Lower lobe of right lung (tissue), 2 donors: ENCODE data around the gene PARP12. TPM values are rescaled to one million over a fixed set of nuclear protein-coding genes. Genes with fewer than 3 reads are reported as not detected.

Experiments
- ATAC-seq, 2 donors: fragments of 200-7000 bp; cut with Tn5 transposase; one replicate each; pipeline ENCODE4 v1.9.1; 2020 to 2022; ENCODE audit warnings: mild to moderate bottlenecking in 2 of 2, moderate library complexity in 2 of 2
- DNase-seq: peaks from one replicate; pipeline ENCODE4 v3.0.0-alpha.2; 2020
- H3K27ac ChIP-seq: fragments of 200-600 bp; one replicate; pipeline ENCODE4 v1.8.0; 2022
- H3K27me3 ChIP-seq: fragments of 200-600 bp; one replicate; pipeline ENCODE4 v1.8.0; 2022; ENCODE audit warnings: low read depth
- H3K36me3 ChIP-seq: fragments of 200-600 bp; one replicate; pipeline ENCODE4 v1.8.0; 2022; ENCODE audit warnings: mild to moderate bottlenecking
- H3K4me1 ChIP-seq: fragments of 200-600 bp; one replicate; pipeline ENCODE4 v1.8.0; 2022
- H3K4me3 ChIP-seq: fragments of 200-600 bp; one replicate; pipeline ENCODE4 v1.8.0; 2022; ENCODE audit warnings: mild to moderate bottlenecking
- H3K9me3 ChIP-seq: fragments of 200-600 bp; one replicate; pipeline ENCODE4 v1.8.0; 2022
- intact Hi-C: fragments of 100-400 bp; cut with DNase I; formaldehyde crosslinking; loops from one replicate; pipeline ENCODE4 v1.11.0; 2022
- total RNA-seq: library from RNA; stranded (reverse); fragmentation: NEBNext Ultra II Directional; extraction: Animal tissue kit (Norgen Biotek cat#: 25700); gene quantifications from one replicate; pipeline ENCODE4 v1.2.1, GENCODE V29; 2021
- TF ChIP-seq, protein P1 (sequence below): fragments of 200-600 bp; IDR thresholded peaks from one replicate; pipeline ENCODE4 v1.8.0; 2022; ENCODE audit warnings: antibody characterized with exemption, mild to moderate bottlenecking
- donor health status: DM: no; HTN: yes; CAD: no; lungs with severe emphysema.

The PARP12 gene
- total RNA-seq, 1 donor from 2014 or later: 122 TPM

DNA sequence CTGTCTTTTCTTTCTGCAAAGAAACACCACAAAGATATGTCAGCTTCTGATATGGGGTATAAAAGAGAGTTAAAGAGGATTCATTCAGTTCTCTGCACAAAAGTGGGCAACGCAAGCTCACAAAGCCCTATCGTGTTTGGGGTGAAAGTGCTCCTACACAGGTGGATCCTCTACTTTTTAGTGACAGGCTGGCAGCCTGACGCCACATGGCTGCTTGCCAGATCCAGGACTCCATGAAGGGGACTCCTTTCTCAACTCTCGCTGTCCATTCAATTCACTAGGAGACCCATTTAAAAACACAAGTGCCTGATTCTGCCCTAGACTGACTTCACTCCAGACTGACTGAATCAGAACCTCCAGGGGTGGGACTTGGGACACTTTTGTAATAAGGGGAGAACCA, 8.0 kb downstream of the PARP12 start:
- intact Hi-C loops: no loop called here
- Histone ChIP-seq H3K27me3 (no peaks in the 10 kb centered on the region), H3K36me3 (peaks cover 49% of the 10 kb centered on the region), H3K9me3 (no peaks in the 10 kb centered on the region), H3K27ac (no peak overlapping the region), H3K4me3 (no peak overlapping the region), H3K4me1 (peaks cover 36% of the 10 kb centered on the region)
- TF ChIP-seq, protein P1, sequence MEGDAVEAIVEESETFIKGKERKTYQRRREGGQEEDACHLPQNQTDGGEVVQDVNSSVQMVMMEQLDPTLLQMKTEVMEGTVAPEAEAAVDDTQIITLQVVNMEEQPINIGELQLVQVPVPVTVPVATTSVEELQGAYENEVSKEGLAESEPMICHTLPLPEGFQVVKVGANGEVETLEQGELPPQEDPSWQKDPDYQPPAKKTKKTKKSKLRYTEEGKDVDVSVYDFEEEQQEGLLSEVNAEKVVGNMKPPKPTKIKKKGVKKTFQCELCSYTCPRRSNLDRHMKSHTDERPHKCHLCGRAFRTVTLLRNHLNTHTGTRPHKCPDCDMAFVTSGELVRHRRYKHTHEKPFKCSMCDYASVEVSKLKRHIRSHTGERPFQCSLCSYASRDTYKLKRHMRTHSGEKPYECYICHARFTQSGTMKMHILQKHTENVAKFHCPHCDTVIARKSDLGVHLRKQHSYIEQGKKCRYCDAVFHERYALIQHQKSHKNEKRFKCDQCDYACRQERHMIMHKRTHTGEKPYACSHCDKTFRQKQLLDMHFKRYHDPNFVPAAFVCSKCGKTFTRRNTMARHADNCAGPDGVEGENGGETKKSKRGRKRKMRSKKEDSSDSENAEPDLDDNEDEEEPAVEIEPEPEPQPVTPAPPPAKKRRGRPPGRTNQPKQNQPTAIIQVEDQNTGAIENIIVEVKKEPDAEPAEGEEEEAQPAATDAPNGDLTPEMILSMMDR: no peak
- no peak for ATAC-seq
- no peak for DNase-seq

DNA sequence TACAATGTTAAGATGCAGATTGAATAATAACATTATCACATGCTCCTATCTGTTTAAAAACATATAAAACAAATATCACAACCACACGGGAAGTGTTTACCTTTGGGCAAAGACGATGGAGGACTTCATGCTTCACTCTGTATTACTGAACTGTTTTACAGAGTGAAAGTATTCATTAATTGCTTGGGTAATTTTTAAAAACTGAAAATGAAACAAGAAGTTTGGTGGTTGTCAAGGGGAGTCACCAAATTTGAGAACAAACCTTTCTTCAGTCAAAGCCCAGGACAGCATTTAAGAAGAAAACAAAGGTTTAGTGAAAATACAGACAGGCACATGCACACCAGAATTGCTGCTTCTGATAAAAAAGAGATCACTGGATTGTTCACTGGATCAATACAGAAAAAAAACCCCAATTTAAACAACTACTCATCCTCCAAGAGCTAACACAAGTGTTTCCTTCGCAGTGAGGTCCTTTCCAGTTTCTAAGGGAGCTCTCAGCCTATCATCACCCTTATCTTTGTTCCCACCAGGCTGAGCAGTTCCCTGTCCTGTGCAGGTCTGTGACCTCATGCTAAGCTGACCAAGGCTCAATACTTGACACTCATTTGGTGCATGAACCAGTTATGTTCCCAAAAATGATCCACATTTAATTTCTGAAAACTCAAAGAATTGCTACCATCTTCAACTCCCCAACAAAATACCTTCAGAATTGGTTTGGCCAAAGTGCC, 8.8 kb downstream of the PARP12 start:
- H3K27me3 ChIP-seq: no peaks in the 10 kb centered on the region
- H3K27ac ChIP-seq: no peak overlapping the region
- H3K9me3 ChIP-seq: no peaks in the 10 kb centered on the region
- H3K4me3 ChIP-seq: no peak overlapping the region
- TF ChIP-seq, protein P1: no peak
- peaks cover 36% of the 10 kb centered on the region for H3K4me1 ChIP-seq
- H3K36me3 ChIP-seq: peaks cover 49% of the 10 kb centered on the region
- intact Hi-C loops: no loop called here
- DNase-seq (no peak), ATAC-seq (no peak)

DNA sequence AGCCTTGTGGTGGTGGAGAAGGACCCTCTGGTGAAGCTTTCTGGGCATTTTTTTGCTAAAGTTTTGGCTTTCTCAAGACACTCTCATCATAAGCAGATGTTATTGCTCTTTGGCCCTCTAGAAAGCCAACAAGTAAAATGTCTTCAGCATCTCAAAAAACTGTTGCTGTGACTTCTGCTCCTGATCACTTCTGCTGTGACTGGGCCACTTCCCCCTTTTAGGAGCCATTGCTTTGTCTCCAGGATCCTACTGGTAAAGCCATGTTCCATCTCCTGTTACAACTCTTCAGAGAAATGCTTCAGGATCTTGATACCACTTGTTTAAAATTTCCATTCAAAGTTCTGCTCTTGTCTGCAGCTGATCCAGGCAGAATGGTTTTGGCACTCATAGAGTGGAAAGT, 10.9 kb downstream of the PARP12 start:
- TF ChIP-seq, protein P1: no peak
- Histone ChIP-seq H3K4me1 (peaks cover 22% of the 10 kb centered on the region), H3K27ac (no peak overlapping the region), H3K9me3 (no peaks in the 10 kb centered on the region), H3K36me3 (peaks cover 50% of the 10 kb centered on the region), H3K27me3 (no peaks in the 10 kb centered on the region), H3K4me3 (no peak overlapping the region)
- intact Hi-C loops: no loop called here
- no peak for DNase-seq
- ATAC-seq: no peak

DNA sequence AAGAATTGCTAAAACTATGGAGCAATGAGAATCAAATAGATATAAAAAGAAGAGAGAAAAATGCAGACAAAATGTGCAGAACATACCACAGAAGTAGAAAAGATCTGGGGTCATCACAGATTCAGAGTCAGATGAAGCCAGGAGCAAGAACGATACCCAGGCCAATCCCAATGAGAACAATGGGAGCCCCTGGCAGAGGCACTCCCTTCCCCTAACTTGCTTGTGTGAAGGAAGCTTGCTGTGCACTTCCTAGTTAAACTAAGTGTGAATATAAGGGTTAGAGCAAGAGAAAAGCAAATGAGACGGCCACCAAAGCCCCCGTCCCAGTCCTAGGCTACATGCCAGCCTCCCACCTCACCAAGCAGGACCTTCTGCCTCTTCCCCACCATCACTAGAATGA, 12.7 kb downstream of the PARP12 start:
- Histone ChIP-seq H3K27ac (peak overlapping the region; percentile 15), H3K9me3 (no peaks in the 10 kb centered on the region), H3K4me1 (peaks cover 15% of the 10 kb centered on the region), H3K4me3 (no peak overlapping the region), H3K36me3 (peaks cover 54% of the 10 kb centered on the region), H3K27me3 (no peaks in the 10 kb centered on the region)
- no peak for DNase-seq
- TF ChIP-seq, protein P1: no peak
- ATAC-seq: no peak
- intact Hi-C loops: no loop called here

DNA sequence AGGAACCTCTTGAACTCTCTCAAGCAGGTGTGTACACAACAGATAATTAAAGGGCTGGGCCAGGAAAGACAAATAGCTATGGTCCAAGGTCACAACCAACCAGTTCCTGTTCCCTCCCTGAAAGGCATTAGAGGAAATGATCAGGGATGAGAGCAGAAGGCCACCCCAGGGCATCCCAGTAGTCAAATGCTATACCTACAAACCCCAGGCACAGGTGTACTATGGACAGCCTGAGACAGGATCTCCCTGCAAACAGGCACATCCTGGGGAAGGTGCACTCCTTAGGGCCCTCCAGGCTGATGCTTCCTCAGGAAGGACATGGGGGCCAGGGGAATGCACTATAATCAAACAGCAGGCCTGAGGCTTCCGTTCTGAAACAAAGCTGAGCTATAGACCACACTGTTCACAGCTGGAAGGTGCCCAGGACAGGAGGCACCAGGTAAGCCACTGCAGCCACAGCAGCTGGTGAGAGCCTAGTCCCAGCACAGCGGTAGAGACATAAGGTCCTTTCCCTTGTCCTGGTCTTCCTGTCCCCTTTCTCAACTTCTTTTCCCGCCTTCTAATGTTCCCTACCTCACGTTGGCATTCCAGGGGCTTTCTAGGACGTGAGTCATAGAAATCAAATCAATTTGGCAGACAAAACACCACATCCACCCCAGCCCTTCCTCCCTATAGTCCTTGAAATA, 13.3 kb downstream of the PARP12 start:
- TF ChIP-seq, protein P1: no peak
- ATAC-seq: peak; percentile 61 to 66

More for the DNA sequence above, 13.3 kb downstream of the PARP12 start:
- Histone ChIP-seq H3K36me3 (peaks cover 53% of the 10 kb centered on the region), H3K9me3 (no peaks in the 10 kb centered on the region), H3K27ac (peak overlapping the region; percentile 15), H3K4me1 (peaks cover 15% of the 10 kb centered on the region), H3K4me3 (no peak overlapping the region), H3K27me3 (no peaks in the 10 kb centered on the region)
- intact Hi-C loops: no loop called here
- no peak for DNase-seq
